AG09309 (cell line): ENCODE measurements around the gene ATCAY.
"Not testable (repeated sequence)": the region's sequence is repeated elsewhere in the genome, so short reads cannot be mapped to it uniquely, and the experiment has no call there.

Source experiments
- DNase-seq: peaks from one replicate; pipeline ENCODE4 v3.0.0-alpha.2; 2010; ENCODE audit warnings: low read depth
- H3K4me3 ChIP-seq: 2 replicates; pipeline ENCODE4 v1.5.1; 2011; ENCODE audit warnings: mild to moderate bottlenecking, low read depth, low read length, moderate library complexity; ENCODE audit not compliant: control insufficient read depth
- TF ChIP-seq, protein P1 (sequence below): IDR thresholded peaks from 2 replicates; pipeline ENCODE4 v1.5.1; 2011; ENCODE audit warnings: mild to moderate bottlenecking, low read depth, low read length, inconsistent platforms; ENCODE audit not compliant: insufficient read depth, control insufficient read depth; ENCODE audit errors: missing control alignments

ATCAY gene

DNA sequence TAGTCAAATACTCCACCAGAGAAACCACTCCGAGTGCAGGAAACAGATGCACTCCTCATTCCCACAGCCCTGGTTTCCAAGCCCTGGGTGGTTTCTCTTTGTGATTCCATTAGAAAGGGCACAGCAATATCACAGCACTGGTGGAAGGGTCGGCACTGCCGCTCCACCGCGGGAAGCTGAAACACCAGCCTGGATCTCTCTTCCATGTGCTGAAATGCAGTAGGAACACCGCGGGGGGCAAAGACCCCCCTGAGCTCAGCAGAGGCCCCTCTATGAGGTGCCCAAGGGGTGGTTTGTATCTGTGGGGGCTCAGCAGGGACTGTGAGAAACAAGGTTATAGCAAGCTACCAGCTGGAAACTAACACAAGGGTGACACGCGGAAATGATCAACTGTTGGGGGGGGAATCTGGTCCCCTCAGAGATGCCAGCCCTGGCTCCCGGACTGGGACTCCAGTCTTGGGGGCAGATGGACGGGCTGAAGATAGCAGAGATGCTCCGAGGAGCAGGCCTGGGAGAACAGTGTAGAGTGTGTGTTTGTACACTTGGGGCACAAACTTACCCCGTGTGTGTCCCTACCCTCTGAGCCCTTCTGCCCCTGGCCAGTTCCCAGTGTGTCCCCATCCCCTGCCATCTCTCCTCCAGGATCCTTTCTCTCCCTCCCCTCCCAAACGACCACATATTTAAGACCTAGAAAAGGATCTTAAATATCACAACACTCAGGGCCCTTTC, 13.4 kb upstream of the ATCAY start:
- no peak overlapping the region for H3K4me3 ChIP-seq
- TF ChIP-seq, protein P1, sequence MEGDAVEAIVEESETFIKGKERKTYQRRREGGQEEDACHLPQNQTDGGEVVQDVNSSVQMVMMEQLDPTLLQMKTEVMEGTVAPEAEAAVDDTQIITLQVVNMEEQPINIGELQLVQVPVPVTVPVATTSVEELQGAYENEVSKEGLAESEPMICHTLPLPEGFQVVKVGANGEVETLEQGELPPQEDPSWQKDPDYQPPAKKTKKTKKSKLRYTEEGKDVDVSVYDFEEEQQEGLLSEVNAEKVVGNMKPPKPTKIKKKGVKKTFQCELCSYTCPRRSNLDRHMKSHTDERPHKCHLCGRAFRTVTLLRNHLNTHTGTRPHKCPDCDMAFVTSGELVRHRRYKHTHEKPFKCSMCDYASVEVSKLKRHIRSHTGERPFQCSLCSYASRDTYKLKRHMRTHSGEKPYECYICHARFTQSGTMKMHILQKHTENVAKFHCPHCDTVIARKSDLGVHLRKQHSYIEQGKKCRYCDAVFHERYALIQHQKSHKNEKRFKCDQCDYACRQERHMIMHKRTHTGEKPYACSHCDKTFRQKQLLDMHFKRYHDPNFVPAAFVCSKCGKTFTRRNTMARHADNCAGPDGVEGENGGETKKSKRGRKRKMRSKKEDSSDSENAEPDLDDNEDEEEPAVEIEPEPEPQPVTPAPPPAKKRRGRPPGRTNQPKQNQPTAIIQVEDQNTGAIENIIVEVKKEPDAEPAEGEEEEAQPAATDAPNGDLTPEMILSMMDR: no peak
- no peak for DNase-seq

DNA sequence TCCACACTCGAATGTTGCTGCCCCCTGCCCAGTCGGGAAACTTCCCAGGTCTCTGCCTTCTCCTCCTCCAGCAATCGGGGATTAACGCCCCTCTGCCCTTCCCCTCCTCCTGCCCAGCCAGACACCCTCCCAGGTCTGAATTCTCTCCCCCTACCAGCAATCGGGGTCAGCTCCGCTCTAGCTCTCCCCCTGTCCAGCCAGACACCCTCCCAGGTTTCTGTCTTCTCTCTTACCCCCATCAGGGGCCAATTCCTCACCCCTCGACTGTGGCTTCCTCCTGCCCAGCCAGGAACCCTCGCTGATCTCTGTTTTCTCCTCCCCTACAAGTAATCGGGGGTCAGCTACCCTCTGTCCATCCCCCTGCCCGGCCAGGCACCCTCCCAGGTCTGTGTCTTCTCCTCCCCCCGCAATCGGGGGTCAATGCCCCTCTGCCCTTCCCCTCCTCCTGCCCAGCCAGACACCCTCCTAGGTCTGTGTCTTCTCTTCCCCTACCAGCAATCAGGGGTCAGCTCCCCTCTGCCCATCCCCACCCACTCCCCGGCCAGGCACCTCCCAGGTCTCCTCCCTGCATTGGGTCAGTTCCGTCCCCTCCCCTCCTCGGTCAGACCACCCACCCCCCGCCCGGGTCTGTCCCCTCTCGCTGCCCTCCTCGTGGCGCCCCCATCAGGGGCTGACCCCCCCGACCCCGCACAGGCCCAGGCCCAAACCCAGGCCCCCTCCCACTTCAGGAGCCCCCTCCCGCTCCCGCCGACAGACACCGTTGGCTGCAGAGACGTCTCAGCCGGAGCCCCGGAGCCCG, 12.3 kb upstream of the ATCAY start:
- no peak overlapping the region for H3K4me3 ChIP-seq

DNA sequence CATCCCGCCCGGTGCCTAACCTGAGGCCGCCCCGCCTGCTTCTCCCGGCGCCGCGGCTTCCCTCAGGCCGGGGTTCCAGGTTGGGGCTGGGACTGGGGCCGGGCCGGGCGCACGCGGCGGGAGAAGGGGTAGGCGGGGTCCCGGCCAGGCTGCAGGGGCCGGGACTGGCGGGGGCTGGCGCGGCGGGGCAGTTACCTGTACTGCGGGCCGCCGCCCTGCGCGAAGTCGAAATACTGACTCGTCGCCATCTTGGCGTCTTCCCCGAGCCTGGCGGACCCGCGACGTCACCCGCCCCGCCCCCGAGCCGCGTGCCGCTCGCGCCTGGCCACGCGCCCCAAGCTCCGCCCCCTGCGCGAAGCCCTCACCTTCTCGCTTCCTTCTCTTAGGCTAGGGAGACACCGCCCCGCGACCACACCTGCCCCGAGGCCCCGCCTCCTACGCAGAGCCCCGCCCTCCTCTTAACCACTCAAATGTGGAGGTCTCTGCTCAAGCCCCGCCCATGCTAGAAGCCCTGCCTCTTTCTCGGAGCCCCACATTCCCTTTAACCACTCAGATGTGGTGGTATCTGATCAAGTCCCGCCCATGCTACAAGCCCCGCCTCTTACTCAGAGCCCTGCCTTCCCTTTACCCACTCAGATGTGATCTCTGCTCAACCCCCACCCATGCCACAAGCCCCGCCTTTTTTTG, 11.6 kb upstream of the ATCAY start, which contains the start of gene ZFR2:
TSS of gene ZFR2 (minus strand) at position 269 of the 687 bp plus-strand sequence. CDS start at position 248, 21 bp downstream.
- TF ChIP-seq, protein P1: no peak
- H3K4me3 ChIP-seq: no peak within 1 kb of the TSS
- no peak for DNase-seq

More for the DNA sequence above, 12.3 kb upstream of the ATCAY start:
- no peak for DNase-seq
- TF ChIP-seq, protein P1: no peak

DNA sequence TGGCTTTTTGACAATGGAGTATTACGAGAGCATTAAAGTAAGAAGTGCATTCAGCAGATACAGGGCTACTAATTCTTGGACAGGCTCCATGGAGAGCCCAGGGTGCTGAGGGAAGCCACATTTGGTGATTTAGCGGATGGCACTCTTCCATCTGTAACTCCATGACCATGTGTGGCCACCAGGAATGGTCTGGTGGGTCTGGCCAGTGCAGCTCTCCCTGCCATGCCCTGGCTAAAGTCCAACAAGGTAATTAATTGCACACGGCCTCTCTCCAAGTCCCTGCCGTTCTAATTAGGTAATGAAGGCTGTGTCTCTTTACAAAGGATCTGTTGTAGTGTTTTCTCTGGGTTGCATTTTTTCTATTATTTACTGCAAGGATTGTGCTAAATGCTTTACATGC, 7.3 kb upstream of the ATCAY start:
- no peak overlapping the region for H3K4me3 ChIP-seq
- DNase-seq: no peak
- TF ChIP-seq, protein P1: no peak

DNA sequence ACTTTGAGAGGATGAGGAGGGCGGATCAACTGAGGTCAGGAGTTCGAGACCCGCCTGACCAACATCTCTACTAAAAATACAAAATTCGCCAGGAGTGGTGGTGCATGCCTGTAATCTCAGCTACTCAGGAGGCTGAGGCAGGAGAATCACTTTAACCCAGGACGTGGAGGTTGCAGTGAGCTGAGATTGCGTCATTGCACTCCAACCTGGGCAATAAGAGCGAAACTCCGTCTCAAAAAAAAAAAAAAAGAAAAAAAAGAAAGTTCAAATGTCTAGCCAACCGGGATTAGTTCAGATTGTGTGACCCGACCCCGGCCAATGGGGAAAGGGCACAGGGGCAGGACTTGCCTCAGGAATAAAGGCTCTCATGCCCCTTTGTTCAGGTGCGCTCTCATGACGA, 5.8 kb upstream of the ATCAY start:
- not testable (repeated sequence) for DNase-seq, H3K4me3 ChIP-seq

DNA sequence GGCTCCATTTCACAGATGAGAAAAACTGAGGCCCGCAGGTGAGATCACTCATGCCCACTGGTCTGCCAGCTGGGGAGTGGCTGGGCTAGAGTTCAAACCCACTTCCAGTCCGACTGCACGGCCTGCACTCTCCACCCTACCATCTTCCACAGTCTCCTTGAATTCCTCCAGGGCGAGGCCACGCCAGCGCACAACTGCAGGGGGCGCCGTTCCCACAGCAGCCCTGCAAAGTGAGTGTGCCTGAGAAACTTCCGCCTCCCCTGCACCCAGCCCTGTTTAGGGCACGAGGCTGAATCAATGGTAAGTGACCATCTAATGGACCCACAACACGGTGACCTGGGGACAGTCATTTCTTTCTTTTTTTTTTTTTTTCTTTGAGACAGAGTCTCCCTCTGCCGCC, 829 bp upstream of the ATCAY start:
- no peak for DNase-seq
- TF ChIP-seq, protein P1: no peak
- no peak overlapping the region for H3K4me3 ChIP-seq
